ENCODE results near the gene PHF21B.

DNA sequence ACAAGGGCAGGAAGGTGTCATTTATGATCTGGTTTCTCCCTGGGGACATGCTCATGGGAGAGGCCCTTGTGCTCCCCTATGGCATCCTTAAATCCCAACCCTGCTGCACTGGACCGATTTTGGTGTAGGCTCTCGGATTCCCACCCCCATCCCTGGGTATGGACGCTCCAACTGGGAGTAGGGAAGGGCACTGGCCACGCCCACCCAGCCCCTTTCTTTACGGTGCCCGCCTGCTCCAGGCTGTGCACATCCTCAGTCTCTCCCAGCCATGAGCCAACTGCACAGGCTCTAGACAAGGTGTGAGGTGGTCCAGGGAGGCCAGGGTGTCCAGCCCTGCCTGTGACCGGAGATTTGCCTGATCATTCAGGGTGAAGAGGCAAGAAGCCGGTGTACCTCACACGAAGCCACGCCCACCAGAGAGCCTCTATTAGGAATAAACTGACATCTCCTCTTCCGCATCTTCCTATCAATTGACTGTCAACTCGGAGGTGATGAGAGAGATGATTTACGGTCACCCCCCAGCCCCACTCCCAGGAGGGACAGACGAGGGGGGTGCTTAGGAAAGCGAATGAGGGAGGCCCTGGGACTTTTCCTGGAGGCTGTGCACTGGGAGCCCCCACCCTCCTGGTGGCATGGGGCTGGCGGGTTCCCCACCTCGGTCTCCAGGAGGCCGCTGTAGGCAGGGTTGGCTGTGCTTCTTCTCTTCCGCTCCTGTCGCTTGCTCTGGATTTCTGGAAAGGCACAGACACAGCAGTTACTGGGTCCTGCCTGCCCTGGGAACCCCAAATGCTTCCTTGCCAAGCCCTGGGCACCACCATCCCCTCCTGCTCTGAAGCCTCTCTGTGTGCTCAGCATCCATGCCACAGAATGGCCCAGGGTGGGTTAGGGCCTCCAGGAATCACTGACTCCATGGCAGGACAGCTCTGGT, 116.7 kb downstream of the PHF21B start:
- TF ChIP-seq, protein P1, sequence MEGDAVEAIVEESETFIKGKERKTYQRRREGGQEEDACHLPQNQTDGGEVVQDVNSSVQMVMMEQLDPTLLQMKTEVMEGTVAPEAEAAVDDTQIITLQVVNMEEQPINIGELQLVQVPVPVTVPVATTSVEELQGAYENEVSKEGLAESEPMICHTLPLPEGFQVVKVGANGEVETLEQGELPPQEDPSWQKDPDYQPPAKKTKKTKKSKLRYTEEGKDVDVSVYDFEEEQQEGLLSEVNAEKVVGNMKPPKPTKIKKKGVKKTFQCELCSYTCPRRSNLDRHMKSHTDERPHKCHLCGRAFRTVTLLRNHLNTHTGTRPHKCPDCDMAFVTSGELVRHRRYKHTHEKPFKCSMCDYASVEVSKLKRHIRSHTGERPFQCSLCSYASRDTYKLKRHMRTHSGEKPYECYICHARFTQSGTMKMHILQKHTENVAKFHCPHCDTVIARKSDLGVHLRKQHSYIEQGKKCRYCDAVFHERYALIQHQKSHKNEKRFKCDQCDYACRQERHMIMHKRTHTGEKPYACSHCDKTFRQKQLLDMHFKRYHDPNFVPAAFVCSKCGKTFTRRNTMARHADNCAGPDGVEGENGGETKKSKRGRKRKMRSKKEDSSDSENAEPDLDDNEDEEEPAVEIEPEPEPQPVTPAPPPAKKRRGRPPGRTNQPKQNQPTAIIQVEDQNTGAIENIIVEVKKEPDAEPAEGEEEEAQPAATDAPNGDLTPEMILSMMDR (IDR thresholded peaks at IDR 0.05; ENCODE audit: low read length): no peak
- TF ChIP-seq EZH2 (IDR thresholded peaks at IDR 0.05; ENCODE audit: borderline replicate concordance, low read length): no peak
